ENCODE results near the gene ATG7. TPM values are rescaled to one million over a fixed set of nuclear protein-coding genes. Genes with fewer than 3 reads are reported as not detected.

The ATG7 gene
- total RNA-seq, 2 experiments from 2014 or later, result 21.7 to 28.4 TPM

- CTCF ChIA-PET (ENCODE audit: unreplicated experiment), result no interaction called here
- no peaks in the 10 kb centered on the region for H3K79me2 ChIP-seq (ENCODE audit: insufficient read depth, low read depth, low read length)
Observed at GRCh38 chr3:11541321-11542303, 269.4 kb downstream of the ATG7 start.

DNA sequence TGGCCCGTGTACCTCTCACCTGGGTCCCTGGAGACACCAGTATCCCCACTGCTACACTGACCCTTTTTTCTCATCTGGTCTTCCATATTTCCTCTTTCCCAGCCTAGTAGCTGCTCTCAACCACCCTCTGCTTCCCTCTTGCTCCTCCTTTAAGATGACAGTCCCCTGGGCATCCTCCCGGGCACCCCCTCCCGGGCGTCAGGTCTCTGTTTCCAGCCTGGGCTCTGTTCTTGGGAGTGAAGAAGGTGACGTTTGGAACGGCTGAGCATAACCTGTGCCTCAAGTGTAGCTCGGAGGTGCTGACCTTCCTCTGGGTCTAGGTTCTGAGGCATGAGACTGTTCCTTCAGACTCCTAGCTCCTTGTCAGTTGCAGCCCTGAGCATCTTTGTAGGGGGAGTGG lies 270.4 kb downstream of the ATG7 start:
- H3K4me2 ChIP-seq (ENCODE audit: low read length), result no peak overlapping the region
- H2AFZ ChIP-seq (ENCODE audit: low read length), result no peak overlapping the region
- H3K27ac ChIP-seq (ENCODE audit: low read depth, low read length, poor library complexity, severe bottlenecking), result no peak overlapping the region
- no peaks in the 10 kb centered on the region for H4K20me1 ChIP-seq (ENCODE audit: insufficient read depth, low read length)
- no peaks in the 10 kb centered on the region for H3K9me3 ChIP-seq (ENCODE audit: low read length)
- no peak for DNase-seq (ENCODE audit: low spot score)
- TF ChIP-seq, protein P1, sequence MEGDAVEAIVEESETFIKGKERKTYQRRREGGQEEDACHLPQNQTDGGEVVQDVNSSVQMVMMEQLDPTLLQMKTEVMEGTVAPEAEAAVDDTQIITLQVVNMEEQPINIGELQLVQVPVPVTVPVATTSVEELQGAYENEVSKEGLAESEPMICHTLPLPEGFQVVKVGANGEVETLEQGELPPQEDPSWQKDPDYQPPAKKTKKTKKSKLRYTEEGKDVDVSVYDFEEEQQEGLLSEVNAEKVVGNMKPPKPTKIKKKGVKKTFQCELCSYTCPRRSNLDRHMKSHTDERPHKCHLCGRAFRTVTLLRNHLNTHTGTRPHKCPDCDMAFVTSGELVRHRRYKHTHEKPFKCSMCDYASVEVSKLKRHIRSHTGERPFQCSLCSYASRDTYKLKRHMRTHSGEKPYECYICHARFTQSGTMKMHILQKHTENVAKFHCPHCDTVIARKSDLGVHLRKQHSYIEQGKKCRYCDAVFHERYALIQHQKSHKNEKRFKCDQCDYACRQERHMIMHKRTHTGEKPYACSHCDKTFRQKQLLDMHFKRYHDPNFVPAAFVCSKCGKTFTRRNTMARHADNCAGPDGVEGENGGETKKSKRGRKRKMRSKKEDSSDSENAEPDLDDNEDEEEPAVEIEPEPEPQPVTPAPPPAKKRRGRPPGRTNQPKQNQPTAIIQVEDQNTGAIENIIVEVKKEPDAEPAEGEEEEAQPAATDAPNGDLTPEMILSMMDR (conservative IDR thresholded peaks at IDR 0.05; ENCODE audit: low read length), result no peak
- H3K36me3 ChIP-seq (ENCODE audit: insufficient read depth, low read length), result no peaks in the 10 kb centered on the region
- H3K79me2 ChIP-seq (ENCODE audit: insufficient read depth, low read depth, low read length), result no peaks in the 10 kb centered on the region
- ChIA-PET CTCF (ENCODE audit: unreplicated experiment) (no interaction called here), POLR2A (interaction anchor here (0.6 kb wide), 1 partner anchor 573 kb away, joined by 3 read pairs; no protein-coding TSS in a partner anchor)
- H3K9me2 ChIP-seq (ENCODE audit: insufficient read depth, low read length), result no peaks in the 10 kb centered on the region
- no peak overlapping the region for H3K4me3 ChIP-seq (ENCODE audit: low read depth, low read length, poor library complexity, severe bottlenecking)
- no TSS peak for BruUV-seq (replicated peaks)
- intact Hi-C loops (cut with micrococcal nuclease; ENCODE audit: unreplicated experiment), result no loop called here
- no peaks in the 10 kb centered on the region for H3K4me1 ChIP-seq (ENCODE audit: insufficient read depth, low read length, poor library complexity, severe bottlenecking)

More at GRCh38 chr3:11541321-11542303, 269.4 kb downstream of the ATG7 start:
- no peaks in the 10 kb centered on the region for H4K20me1 ChIP-seq (ENCODE audit: insufficient read depth, low read length)
- no peaks in the 10 kb centered on the region for H3K9me3 ChIP-seq (ENCODE audit: low read length)
- no peak overlapping the region for H3K27ac ChIP-seq (ENCODE audit: low read depth, low read length, poor library complexity, severe bottlenecking)
- POLR2A ChIA-PET, result interaction anchor here (0.6 kb wide), 1 partner anchor 16 kb away, joined by 5 read pairs; no protein-coding TSS in a partner anchor
- H3K36me3 ChIP-seq (ENCODE audit: insufficient read depth, low read length), result no peaks in the 10 kb centered on the region
- intact Hi-C loops (cut with micrococcal nuclease; ENCODE audit: unreplicated experiment), result no loop called here
- H3K4me1 ChIP-seq (ENCODE audit: insufficient read depth, low read length, poor library complexity, severe bottlenecking), result no peaks in the 10 kb centered on the region
- H3K9me2 ChIP-seq (ENCODE audit: insufficient read depth, low read length), result no peaks in the 10 kb centered on the region
- no peak for DNase-seq (ENCODE audit: low spot score)
- H3K4me2 ChIP-seq (ENCODE audit: low read length), result no peak overlapping the region
- TF ChIP-seq, protein P1 (conservative IDR thresholded peaks at IDR 0.05; ENCODE audit: low read length), result no peak
- no peak for TF ChIP-seq EZH2phosphoT487 (IDR thresholded peaks at IDR 0.05; ENCODE audit: borderline replicate concordance, low read depth, low read length)
- H2AFZ ChIP-seq (ENCODE audit: low read length), result no peak overlapping the region
- H3K4me3 ChIP-seq (ENCODE audit: low read depth, low read length, poor library complexity, severe bottlenecking), result no peak overlapping the region
- no TSS peak for BruUV-seq (replicated peaks)

Measured in OCI-LY7 (cell line).